GM18870 (cell line): ENCODE data around the gene GSG1L2.

Source experiments
- ATAC-seq: cut with Tn5 transposase; IDR thresholded peaks from one replicate; pipeline ENCODE4 v1.9.1; 2021; ENCODE audit warnings: moderate library complexity; ENCODE audit not compliant: unreplicated experiment

GSG1L2 gene

DNA sequence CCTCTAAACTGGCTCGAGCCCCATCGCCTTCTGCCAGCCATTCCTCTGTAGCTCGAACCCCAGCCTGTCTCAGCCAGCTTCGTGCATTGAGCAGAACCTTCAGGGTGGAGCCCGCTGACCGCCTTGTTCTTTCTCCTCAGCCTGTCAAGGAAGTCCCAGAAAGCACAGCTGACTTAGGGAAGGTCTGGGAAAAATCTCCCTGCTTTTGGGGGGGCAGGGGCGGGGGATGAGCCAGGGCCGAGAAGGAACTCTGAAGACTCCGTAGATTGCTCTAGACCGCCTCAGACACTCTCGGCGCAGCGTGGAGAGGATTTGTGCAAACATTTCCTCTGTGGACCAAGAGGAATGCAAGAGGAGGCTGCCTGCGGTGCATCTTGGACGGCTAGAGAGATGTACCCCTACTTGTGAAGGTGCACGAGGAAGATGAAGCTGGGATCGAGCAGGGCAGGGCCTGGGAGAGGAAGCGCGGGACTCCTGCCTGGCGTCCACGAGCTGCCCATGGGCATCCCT, 3.8 kb upstream of the GSG1L2 start, which contains the start of gene GLP2R:
Gene GLP2R (plus strand): TSS at position 284 of the 510 bp plus-strand sequence. CDS start 140 bp downstream, at position 424.
- no peak for ATAC-seq

GRCh38 chr17:9824797-9825338, 3.0 kb upstream of the GSG1L2 start:
- no peak for ATAC-seq

DNA sequence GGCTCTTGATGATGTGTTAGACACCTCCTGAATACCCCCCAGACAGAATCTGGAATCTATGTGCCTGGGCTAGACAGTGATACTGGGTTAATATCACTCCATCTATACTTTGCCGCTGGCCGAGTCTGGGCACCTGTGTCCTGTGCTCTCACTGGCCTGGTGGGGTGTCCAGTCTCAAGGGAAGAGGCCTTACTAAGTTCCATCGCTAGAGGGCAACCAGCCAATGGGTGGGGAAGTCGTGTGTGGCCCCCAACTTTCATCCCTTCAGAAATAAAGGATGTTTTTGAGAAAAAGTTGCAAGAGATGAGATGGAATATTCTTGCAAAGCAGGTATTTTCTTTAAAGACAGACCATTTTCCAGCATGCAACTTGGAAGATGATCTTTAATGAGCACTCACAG, 2.2 kb upstream of the GSG1L2 start:
- ATAC-seq = no peak

DNA sequence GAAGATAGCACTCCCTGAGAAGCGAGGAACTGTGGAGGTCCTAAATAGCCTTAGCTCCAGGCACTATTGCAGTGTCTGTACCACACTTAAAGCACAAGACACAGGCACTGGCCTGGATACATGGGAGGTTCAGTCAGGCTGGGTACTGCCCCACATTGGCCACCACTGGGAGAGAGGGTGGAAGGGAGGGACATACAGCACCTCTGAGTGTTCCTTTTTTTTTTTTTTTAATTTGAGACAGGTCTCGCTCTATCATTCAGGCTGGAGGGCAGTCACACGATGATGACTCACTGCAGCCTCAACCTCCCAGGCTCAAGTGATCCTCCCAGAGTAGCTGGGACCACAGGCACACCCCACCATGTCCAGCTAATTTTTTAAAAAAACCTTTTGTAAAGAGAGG, 1.4 kb downstream of the GSG1L2 start:
- ATAC-seq = no peak

DNA sequence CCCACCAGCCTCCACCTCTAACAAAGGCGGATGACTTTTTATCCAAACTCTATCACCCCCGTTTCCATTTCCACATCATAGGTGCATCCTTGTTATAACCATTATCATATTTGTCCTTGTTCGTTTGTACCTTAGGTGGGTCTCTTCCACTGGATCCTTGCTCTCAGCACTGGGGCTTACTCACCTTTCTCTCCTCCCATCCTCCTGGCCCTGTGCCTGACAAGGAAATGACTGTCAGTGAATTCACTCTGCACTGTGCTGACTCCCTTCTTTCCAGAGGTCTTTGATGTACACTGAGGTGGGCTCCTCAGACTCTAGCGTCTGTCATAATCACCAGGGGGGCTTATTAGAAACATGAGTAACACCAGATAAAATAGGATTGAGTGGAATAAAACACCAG, 3.1 kb downstream of the GSG1L2 start:
- ATAC-seq = no peak

DNA sequence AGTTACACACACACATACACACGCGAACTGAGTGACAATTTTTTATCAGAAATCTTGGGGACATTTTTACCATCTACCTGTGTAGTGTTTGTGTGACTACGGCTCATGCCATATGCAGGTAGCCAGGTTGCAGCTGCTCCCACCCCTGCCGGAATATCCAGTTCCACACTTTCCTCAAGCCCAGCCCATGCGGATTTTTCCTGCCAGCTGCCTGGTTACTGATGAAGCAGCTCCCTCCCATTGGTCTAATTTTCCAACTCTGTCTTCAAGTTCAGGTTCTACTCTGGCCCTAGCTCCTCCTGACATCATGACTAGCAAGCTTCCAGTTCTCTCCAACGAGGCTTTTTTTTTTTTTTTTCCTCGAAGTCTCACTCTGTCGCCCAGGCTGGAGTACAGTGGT, 4.8 kb downstream of the GSG1L2 start:
- ATAC-seq = no peak

DNA sequence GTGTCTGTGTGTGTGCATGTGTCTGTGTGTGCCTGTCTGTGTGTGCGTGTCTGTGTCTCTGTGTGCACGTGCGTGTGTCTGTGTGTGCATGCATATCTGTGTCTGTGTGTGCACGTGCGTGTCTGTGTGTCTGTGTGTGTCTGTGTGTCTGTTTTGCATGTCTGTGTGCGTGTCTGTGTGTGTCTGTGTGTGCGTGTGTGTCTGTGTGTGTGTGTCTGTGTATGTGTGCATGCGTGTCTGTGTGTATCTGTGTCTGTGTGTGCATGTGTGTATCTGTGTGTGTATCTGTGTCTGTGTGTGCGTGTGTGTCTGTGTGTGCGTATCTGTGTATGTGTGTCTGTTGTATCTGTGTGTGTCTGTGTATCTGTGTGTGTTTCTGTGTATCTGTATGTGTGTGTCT, 5.4 kb downstream of the GSG1L2 start:
- no peak for ATAC-seq

DNA sequence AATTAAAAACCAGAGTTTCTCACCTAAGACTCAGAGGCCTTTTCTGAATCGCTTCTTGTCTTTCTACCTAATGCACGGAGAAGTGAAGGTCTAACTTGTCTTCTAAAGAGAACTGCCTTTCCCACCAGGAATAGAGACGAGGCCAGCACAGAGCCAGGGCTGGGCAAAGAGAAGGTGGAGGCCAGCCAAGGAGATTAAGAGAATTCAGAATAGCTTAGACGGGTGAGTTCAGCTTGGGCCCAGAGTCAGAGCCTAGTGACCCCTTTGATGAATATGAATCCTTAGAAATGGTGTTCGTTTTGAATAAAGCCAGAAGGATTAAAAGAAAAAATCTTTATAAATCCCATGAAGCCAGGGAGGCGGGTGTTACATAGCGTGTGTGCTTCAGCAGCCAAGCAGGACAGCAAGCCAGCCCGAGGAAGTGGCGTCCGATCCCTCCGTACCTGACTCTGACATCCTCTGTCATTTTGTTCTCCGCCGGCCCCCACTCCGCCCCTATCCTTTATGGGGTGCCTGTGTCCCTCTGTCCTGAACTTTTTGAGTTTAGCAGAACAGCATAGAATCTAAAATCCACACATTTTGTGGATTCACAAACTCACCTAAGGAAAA, 7.4 kb downstream of the GSG1L2 start:
- no peak for ATAC-seq

DNA sequence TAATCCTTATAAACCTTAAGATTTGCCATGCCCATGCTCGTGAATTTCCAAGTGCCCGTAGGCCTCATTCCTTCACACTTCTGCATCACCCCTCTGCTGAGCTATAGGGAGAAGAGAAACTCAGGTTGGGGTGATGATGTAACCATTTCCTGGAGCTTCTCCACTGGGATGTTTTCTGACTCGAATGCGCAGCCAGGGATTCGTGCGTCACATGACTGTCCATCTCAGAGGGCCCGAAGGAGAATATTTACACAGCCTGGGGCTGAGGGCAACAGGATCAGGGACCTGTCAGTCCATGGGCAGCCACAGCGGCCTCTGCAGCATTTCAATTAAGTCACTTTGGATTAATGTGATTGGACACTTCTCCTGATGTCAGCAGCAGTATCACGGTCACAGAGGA, 8.7 kb downstream of the GSG1L2 start:
- no peak for ATAC-seq

DNA sequence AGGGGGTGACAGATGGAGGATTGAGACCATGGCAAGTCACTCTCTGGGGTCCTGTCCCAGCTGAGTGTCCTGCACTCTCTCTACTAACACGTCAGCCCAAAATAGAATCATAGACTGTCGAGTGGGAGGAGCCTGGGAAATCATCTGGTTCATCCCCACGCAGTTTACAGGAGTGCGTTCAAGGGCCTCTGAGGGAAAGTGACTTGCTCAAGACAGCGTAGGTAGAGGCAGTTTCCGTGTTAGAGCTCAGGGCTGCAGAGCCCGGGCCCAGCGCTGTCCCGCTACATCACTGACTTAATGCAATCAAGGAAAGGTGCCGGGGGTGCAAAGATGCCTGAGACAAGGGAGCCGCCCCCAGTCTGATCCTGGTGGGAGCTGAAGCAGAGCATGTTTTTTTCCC, 10.3 kb downstream of the GSG1L2 start:
- ATAC-seq = no peak

DNA sequence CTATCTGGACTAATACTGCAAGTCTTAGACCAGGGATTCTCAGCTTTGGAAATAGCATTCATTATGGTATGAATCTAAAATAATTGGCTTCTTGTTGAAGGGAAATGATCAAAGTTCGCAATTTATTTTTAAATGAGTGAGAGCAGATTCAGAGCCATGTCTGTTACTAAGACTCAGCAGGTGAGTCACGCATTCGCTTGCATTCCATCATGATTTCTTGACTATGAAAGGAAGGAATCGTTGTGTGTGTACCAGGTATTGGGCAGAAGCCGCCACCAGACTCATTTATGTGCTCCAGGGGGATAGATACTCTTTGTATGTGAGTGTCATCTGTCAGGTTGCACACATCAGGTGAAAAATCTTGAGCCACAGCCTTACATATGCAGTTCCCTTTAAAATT, 10.8 kb downstream of the GSG1L2 start:
- ATAC-seq = no peak

DNA sequence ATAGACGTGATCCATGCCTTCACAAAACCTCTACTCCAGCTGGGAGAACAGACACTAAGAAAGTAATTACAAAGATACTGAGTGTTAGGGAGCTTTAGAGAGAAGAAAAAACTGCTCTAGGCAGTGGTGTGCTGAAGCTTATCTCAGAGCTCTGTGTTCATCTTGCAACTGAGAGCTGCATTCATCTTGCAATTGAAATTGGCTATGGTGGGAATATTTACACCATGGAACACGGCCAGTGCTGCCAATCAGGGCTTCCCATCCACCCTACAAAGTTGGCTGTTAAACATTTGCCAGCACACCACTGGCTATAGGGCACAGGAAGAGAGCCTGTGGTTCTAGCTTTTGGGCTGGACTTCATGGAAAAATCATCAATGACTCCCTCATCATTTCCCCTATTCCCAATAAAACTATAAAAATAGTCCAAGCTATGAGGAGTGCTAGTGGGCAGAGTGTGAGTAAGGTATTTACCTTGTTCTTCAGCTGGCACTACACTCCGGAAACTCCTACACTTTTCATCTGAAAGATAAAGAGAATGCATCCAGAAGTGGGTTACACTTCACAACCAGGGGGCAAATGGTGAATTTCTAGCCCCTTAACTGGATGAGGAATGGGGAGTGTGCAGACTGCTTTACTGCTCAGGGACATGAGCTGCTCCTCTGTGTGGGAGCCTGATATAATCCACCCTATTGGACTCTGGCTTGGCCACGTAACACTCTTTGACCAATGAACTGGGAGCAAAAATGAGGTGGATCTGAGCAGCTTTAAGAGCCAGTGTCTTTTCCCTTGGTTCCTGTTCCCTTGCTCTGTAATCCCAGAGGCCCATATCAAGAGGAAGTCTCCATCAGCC, 11.6 kb downstream of the GSG1L2 start:
- ATAC-seq = no peak

DNA sequence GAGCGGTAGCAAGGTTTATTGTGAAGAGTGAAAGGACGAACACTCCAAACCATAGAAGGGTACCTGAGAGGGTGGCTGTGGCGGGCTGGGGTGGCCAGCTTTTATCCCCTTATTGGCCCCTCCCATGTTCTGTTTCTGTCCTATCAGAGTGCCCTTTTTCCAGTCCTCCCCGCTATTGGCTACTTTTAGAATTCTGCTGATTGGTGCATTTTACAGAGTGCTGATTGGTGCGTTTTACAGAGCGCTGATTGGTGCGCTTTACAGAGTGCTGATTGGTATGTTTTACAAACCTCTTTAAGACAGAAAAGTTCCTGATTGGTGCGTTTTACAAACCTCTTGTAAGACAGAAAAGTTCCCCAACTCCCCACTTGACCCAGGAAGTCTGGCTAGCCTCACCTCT, 12.5 kb downstream of the GSG1L2 start:
- no peak for ATAC-seq

GRCh38 chr17:9806699-9807098, 15.2 kb downstream of the GSG1L2 start:
- ATAC-seq = no peak

GRCh38 chr17:9805769-9806168, 16.1 kb downstream of the GSG1L2 start:
- no peak for ATAC-seq

DNA sequence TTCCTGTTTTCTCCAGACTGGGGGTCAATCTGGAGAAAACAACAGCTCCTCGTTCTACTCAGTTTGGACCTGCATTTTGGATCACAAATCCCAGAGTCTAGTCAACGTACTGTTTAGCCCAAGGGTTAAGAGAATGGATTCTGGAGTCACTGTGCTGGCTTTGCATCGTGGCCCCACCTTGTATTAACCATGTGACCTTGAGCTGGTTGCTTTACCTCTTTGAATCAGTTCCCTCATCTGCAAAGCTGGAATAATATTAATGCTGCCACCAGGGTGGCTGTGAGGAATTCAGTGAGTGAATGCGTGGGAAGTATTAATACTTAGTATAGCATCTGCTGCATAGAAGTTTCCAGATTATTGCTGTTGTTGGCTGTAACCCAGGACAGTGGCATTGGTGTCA, 19.2 kb downstream of the GSG1L2 start:
- ATAC-seq = no peak

GRCh38 chr17:9802294-9802693, 19.6 kb downstream of the GSG1L2 start:
- ATAC-seq = no peak

GRCh38 chr17:9801505-9801904, 20.4 kb downstream of the GSG1L2 start:
- ATAC-seq = no peak

DNA sequence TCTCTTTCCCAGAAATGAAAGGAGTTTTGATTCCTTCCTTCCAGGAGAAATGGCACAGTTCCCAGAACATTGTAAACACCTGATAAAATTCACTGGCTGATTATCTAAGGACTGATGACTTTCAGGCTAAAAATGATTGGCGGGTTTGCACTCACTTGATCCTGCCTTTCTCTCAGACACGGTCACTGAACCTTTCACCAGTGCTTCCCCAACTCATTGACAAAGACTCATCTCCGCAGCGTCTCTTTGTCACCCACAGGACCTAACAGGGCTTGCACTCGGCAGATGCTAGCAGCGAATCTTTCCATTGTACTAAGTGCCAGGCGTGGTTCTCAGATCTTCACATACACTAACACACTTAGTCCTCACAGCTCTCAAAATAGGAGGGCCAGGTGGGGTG, 23.2 kb downstream of the GSG1L2 start:
- no peak for ATAC-seq

DNA sequence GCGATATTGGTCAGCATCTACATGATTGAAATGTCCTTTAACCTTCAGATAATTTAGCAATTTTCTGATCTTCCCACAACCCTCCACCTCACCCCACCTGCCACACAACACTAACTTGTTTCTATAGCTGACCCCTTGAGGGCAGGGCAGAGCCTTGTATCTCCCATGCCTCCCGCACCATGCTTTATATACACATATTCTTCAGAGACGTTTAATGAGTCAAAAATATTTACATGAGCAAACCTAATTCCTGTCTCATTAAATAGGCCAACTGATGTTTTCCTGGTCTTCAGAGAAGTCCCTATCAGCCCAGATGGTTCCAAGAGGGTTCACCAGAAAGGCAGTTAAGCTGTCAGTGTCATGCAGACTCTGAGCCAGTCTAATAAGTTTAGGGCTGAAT, 23.9 kb downstream of the GSG1L2 start:
- no peak for ATAC-seq

- no peak for ATAC-seq
Measured at GRCh38 chr17:9792181-9792840, 29.6 kb downstream of the GSG1L2 start.
